ENCODE measurements around the gene NUDT14. TPM values are rescaled to one million over a fixed set of nuclear protein-coding genes. Genes with fewer than 3 reads are reported as not detected.

Gene NUDT14
- total RNA-seq, 2 experiments from 2014 or later, result 12.0 to 15.8 TPM

DNA sequence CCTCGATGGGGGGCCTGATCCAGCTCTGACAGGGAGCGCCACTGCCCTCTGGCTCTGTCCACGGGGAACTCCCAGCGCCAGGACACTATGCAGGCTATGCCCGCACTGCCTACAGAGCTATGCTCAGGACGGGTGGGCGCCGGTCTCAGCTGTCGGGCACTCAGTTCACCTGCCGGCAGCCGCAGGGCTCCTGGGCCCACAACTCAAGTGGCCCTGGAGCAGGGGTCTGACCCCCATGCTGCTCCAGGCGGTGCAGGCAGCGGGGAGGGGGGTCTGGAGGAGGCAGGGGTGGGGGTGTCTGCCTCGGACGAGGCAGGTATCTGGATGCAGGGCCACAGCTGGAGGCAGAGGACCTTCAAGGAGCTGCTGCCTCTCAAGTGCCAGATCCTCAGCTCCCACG is 28.5 kb upstream of the NUDT14 start:
- CTCF ChIA-PET, result no interaction called here
- no peaks in the 10 kb centered on the region for H3K4me1 Mint-ChIP-seq (ENCODE audit: low read depth)

DNA sequence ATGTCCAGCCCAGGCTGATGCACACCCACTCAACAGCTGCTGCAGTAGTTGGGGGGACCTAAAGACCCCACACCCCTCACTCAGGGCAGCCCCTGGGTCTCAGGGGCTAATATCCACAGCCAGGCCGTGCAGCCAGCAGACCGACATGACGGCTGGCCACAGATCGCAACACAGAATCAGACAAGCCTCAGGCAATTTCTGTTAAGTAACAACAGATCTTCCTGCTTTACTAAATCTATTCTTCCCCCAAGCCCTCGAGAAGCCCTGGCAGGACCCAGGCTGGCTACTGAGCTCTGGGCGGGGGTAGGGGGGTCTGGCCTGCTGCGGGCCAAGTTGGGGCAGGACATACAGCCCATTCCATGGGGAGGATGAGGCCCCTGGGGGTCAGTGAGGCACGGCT is 28.0 kb upstream of the NUDT14 start:
- CTCF ChIA-PET, result no interaction called here
- no peak for DNase-seq
- Mint-ChIP-seq H3K4me1 (ENCODE audit: low read depth) (no peaks in the 10 kb centered on the region), H3K9me3 (no peaks in the 10 kb centered on the region), H3K27me3 (ENCODE audit: low read depth) (peaks cover 2% of the 10 kb centered on the region), H3K36me3 (ENCODE audit: low read depth) (no peaks in the 10 kb centered on the region), H3K4me3 (no peak overlapping the region), H3K27ac (no peak overlapping the region)
- intact Hi-C loops (cut with micrococcal nuclease), result no loop called here

More for the DNA sequence above, 28.5 kb upstream of the NUDT14 start:
- Mint-ChIP-seq H3K4me3 (no peak overlapping the region), H3K27me3 (ENCODE audit: low read depth) (no peaks in the 10 kb centered on the region), H3K36me3 (ENCODE audit: low read depth) (no peaks in the 10 kb centered on the region), H3K27ac (no peak overlapping the region), H3K9me3 (no peaks in the 10 kb centered on the region)
- intact Hi-C loops (cut with micrococcal nuclease), result no loop called here
- DNase-seq, result no peak

- DNase-seq, result no peak
- Mint-ChIP-seq H3K36me3 (ENCODE audit: low read depth) (no peaks in the 10 kb centered on the region), H3K4me3 (no peak overlapping the region), H3K4me1 (ENCODE audit: low read depth) (no peaks in the 10 kb centered on the region), H3K9me3 (no peaks in the 10 kb centered on the region), H3K27me3 (ENCODE audit: low read depth) (peaks cover 2% of the 10 kb centered on the region), H3K27ac (no peak overlapping the region)
- intact Hi-C loops (cut with micrococcal nuclease), result no loop called here
- CTCF ChIA-PET, result no interaction called here
Observed at GRCh38 chr14:105208738-105209075, 27.6 kb upstream of the NUDT14 start.

DNA sequence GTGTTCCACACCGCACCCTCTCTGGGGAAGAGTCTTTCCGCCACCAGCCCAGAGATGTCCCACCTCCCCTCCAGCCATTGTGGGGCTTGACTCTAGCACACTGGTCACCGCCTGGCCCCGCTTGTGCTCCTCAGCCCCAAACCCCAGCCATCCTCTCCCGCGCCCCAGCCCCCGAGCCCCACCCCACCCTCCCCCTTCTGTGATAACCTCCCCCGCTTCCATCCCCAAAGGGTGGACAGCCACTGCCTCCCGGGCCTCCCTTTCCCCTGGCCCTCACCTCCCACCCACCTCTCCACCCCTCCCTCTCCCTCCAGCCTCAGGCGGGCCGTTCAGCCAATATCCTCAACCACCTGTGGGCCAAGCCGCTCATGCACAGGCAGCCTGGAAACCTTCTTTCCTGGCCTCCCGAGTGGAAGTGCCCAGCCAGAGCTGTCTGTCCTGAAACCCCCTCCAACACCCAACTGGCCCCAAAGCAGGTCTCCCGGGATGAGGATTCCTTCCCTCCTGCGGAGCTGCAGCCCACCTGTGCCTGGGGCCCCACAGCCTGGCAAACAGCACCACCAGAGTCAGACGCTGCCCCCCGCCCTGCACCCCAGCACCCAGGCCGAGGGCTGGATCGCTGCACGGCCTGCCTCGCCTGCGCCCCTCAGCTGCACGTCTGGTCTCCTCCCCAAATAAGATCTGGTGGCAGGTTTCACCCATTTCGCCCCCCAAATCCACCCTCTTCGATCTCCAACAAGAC is 27.1 kb upstream of the NUDT14 start:
- no peaks in the 10 kb centered on the region for H3K36me3 Mint-ChIP-seq (ENCODE audit: low read depth)
- CTCF ChIA-PET, result no interaction called here
- H3K9me3 Mint-ChIP-seq, result no peaks in the 10 kb centered on the region

GRCh38 chr14:105207460-105207901 is 26.4 kb upstream of the NUDT14 start:
- Mint-ChIP-seq H3K4me1 (ENCODE audit: low read depth) (no peaks in the 10 kb centered on the region), H3K9me3 (no peaks in the 10 kb centered on the region), H3K27ac (no peak overlapping the region), H3K27me3 (ENCODE audit: low read depth) (peaks cover 2% of the 10 kb centered on the region), H3K36me3 (ENCODE audit: low read depth) (no peaks in the 10 kb centered on the region), H3K4me3 (no peak overlapping the region)
- intact Hi-C loops (cut with micrococcal nuclease), result no loop called here
- CTCF ChIA-PET, result no interaction called here
- DNase-seq, result no peak

More for the DNA sequence above, 27.1 kb upstream of the NUDT14 start:
- H3K27me3 Mint-ChIP-seq (ENCODE audit: low read depth), result peaks cover 2% of the 10 kb centered on the region
- DNase-seq, result no peak
- H3K4me1 Mint-ChIP-seq (ENCODE audit: low read depth), result no peaks in the 10 kb centered on the region
- no peak overlapping the region for H3K27ac Mint-ChIP-seq
- H3K4me3 Mint-ChIP-seq, result no peak overlapping the region
- intact Hi-C loops (cut with micrococcal nuclease), result no loop called here

DNA sequence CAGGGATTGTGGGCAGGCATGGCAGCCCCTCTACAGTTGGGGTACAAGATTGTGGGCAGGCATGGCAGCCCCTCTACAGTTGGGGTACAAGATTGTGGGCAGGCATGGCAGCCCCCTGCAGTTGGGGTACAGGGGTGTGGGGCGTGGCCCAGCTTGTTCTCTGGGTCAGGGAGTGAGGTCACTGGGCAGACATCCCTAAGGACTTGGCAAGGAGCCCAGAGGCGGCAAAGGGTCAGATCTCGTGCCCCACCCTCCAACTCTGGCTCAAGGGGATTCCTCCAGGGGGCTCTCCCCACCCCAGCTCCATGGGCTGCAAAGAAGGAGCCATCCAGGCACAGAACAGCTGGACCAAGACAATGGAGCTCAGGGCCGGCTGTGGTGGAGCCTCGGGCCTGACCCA is 25.8 kb upstream of the NUDT14 start:
- Mint-ChIP-seq H3K27ac (no peak overlapping the region), H3K36me3 (ENCODE audit: low read depth) (no peaks in the 10 kb centered on the region), H3K4me1 (ENCODE audit: low read depth) (peaks cover 2% of the 10 kb centered on the region), H3K9me3 (no peaks in the 10 kb centered on the region), H3K4me3 (no peak overlapping the region), H3K27me3 (ENCODE audit: low read depth) (peaks cover 2% of the 10 kb centered on the region)
- intact Hi-C loops (cut with micrococcal nuclease), result no loop called here
- DNase-seq, result no peak
- CTCF ChIA-PET, result no interaction called here

- CTCF ChIA-PET, result interaction anchor here (0.7 kb wide), 1 partner anchor 146 kb away, joined by 3 read pairs; no protein-coding TSS in a partner anchor
- intact Hi-C loops (cut with micrococcal nuclease), result no loop called here
- Mint-ChIP-seq H3K4me3 (no peak overlapping the region), H3K9me3 (no peaks in the 10 kb centered on the region), H3K27ac (no peak overlapping the region), H3K36me3 (ENCODE audit: low read depth) (no peaks in the 10 kb centered on the region), H3K4me1 (ENCODE audit: low read depth) (peaks cover 6% of the 10 kb centered on the region), H3K27me3 (ENCODE audit: low read depth) (peaks cover 4% of the 10 kb centered on the region)
- DNase-seq, result no peak
Observed at GRCh38 chr14:105205673-105206208, 24.6 kb upstream of the NUDT14 start.

- peaks cover 6% of the 10 kb centered on the region for H3K4me1 Mint-ChIP-seq (ENCODE audit: low read depth)
- H3K4me3 Mint-ChIP-seq, result no peak overlapping the region
- no peak overlapping the region for H3K27ac Mint-ChIP-seq
- CTCF ChIA-PET, result interaction anchor here (1.2 to 1.6 kb wide), 2 partner anchors 9 to 147 kb away, joined by 4 to 6 read pairs; no protein-coding TSS in a partner anchor
- no peaks in the 10 kb centered on the region for H3K36me3 Mint-ChIP-seq (ENCODE audit: low read depth)
- DNase-seq, result no peak
- H3K27me3 Mint-ChIP-seq (ENCODE audit: low read depth), result peaks cover 10% of the 10 kb centered on the region
- no peaks in the 10 kb centered on the region for H3K9me3 Mint-ChIP-seq
- intact Hi-C loops (cut with micrococcal nuclease), result loop anchor here (5.0 kb wide), 1 partner anchor 113 kb away; no protein-coding TSS in a partner anchor
Observed at GRCh38 chr14:105204931-105205672, 24.0 kb upstream of the NUDT14 start.

GRCh38 chr14:105204206-105204930 is 23.3 kb upstream of the NUDT14 start:
- no peaks in the 10 kb centered on the region for H3K9me3 Mint-ChIP-seq
- intact Hi-C loops (cut with micrococcal nuclease), result loop anchor here (5.0 kb wide), 1 partner anchor 112 kb away; no protein-coding TSS in a partner anchor
- H3K36me3 Mint-ChIP-seq (ENCODE audit: low read depth), result no peaks in the 10 kb centered on the region
- no peak for DNase-seq
- no peak overlapping the region for H3K4me3 Mint-ChIP-seq
- CTCF ChIA-PET, result interaction anchor here (1.2 to 1.6 kb wide), 2 partner anchors 9 to 147 kb away, joined by 4 to 6 read pairs; no protein-coding TSS in a partner anchor
- H3K27ac Mint-ChIP-seq, result no peak overlapping the region
- H3K27me3 Mint-ChIP-seq (ENCODE audit: low read depth), result peaks cover 11% of the 10 kb centered on the region
- peaks cover 6% of the 10 kb centered on the region for H3K4me1 Mint-ChIP-seq (ENCODE audit: low read depth)

GRCh38 chr14:105203701-105204100 is 22.6 kb upstream of the NUDT14 start:
- DNase-seq, result no peak
- H3K9me3 Mint-ChIP-seq, result no peaks in the 10 kb centered on the region
- CTCF ChIA-PET, result interaction anchor here (0.6 to 2.2 kb wide), 7 partner anchors 9 to 148 kb away, joined by 3 to 6 read pairs (median 4); no protein-coding TSS in a partner anchor
- no peak overlapping the region for H3K4me3 Mint-ChIP-seq
- H3K4me1 Mint-ChIP-seq (ENCODE audit: low read depth), result peaks cover 6% of the 10 kb centered on the region
- no peaks in the 10 kb centered on the region for H3K36me3 Mint-ChIP-seq (ENCODE audit: low read depth)
- peaks cover 14% of the 10 kb centered on the region for H3K27me3 Mint-ChIP-seq (ENCODE audit: low read depth)
- intact Hi-C loops (cut with micrococcal nuclease), result loop anchor here (1.0 to 5.0 kb wide), 4 partner anchors 79 to 287 kb away; partner anchors contain the start of gene TEDC1
- no peak overlapping the region for H3K27ac Mint-ChIP-seq

GRCh38 chr14:105203057-105203531 is 22.0 kb upstream of the NUDT14 start:
- H3K4me1 Mint-ChIP-seq (ENCODE audit: low read depth), result peaks cover 6% of the 10 kb centered on the region
- DNase-seq, result peak; percentile 70
- no peaks in the 10 kb centered on the region for H3K9me3 Mint-ChIP-seq
- intact Hi-C loops (cut with micrococcal nuclease), result loop anchor here (1.0 to 5.0 kb wide), 4 partner anchors 80 to 288 kb away; partner anchors contain the start of gene TEDC1
- H3K4me3 Mint-ChIP-seq, result no peak overlapping the region
- peaks cover 17% of the 10 kb centered on the region for H3K27me3 Mint-ChIP-seq (ENCODE audit: low read depth)
- no peaks in the 10 kb centered on the region for H3K36me3 Mint-ChIP-seq (ENCODE audit: low read depth)
- H3K27ac Mint-ChIP-seq, result no peak overlapping the region
- CTCF ChIA-PET, result interaction anchor here (0.6 to 2.2 kb wide), 6 partner anchors 9 to 149 kb away, joined by 3 to 6 read pairs (median 4); no protein-coding TSS in a partner anchor
